ENCODE results near the gene DAP.
"Not testable (repeated sequence)": the region's sequence is repeated elsewhere in the genome, so short reads cannot be mapped to it uniquely, and the experiment has no call there.

Gene DAP

DNA sequence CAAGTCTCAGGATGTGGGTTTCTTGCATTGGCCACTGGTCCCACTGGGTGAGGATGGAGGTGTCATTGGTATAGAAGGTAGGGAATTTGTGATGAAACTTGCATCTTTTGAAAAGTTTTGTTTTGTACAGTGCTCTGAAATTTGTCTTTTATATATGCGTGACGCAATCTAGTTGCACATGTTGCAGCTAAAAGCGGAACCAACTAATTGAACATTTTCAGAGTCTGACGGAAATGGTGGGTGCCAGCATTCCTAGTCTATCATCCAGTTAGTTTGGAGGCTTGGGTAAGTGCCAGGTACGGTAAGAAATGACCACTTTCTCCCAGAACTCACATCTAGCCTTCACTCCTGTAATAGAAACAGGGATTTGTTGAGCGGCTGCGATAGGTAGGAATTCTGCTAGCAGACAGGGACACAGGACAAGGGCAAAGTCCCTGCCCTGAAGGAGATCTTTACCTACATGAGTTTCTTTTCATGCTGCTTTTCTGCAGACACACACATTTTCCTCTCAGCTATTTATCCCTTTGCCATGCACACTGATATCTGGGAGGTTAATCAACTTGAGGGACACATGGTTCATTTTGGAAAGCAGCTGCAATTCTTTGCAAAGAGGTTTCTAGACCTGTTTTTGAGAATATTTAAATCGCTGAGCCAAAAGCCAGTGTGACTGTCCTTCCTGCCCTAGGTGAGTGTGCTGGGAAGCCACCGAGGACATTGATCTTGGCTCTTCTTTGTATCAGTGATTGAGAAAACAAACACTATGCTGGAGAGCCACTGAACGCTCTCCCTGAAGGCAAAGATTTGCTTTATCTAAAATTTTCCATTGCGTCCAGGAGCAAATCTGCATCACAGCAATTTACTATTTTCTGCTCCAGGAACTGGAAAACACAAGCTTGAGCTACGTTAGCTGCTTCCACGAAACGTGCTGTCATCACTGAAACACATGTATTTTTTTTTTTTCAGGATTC is 89.7 kb downstream of the DAP start:
- no peak for DNase-seq (ENCODE audit: low spot score)

DNA sequence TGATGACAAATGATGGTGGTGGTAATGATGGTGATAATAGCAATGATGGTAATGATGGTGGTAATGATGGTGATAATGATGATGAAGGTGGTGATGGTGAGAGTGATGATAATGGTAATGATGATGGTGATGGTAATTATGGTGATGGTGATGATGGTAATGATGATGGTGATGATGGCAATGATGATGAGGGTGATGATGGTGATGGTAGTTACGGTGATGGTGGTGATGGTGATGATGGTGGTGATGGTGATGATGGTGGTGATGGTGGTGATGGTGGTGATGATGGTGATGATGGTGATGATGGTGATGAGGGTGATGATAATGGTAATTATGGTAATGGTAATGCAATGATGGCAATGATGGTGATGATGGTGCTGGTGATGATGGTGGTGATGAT is 91.1 kb downstream of the DAP start:
- DNase-seq (ENCODE audit: low spot score) = no peak

DNA sequence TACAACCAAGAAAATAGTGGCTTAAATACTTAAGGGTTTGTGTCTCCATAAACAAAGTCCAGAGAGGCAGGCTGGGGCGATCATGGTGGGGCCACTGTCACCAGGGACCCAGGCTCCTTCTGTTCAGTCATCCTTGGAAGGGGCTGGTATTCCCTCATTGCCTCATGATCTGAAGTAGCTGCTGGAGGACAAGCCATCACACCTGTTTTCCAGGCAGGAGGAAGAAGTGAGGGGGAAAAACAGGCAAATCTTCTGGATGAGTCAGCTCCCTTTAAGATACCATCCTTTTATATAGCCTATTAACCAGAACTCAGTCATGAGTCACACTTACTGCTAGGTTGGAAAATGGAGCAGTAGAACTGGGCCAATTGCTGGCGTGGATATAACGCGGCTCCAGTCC is 92.3 kb downstream of the DAP start:
- DNase-seq (ENCODE audit: low spot score) = no peak

DNA sequence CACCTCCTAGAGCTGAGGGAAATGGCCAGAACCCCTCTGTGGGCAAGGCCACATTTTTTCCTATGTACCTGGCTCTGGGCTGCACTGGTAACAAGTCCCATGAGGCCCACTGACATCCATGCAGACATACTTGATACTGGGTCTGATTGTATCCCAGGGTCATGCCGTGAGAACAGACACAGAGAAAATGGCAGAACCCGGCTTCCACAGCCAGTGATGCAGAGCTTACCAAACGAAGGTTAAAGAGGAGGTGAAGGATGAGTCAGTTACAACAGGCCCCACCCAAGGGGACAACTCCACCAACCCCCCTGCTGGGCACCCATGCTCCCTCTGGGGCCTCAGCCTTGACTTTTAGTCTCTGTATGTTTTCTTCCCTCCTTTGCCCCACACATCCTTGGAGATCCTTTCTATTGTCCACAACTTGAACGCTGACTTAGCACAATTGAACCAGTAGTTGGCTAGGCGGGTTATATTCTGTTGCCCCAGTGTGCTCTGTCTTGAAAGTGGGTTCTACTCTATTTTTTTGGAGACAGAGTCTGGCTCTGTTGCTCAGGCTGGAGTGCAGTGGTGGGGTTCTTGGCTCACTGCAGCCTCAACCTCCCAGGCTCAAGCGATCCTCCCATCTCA is 93.5 kb downstream of the DAP start:
- no peak for DNase-seq (ENCODE audit: low spot score)

DNA sequence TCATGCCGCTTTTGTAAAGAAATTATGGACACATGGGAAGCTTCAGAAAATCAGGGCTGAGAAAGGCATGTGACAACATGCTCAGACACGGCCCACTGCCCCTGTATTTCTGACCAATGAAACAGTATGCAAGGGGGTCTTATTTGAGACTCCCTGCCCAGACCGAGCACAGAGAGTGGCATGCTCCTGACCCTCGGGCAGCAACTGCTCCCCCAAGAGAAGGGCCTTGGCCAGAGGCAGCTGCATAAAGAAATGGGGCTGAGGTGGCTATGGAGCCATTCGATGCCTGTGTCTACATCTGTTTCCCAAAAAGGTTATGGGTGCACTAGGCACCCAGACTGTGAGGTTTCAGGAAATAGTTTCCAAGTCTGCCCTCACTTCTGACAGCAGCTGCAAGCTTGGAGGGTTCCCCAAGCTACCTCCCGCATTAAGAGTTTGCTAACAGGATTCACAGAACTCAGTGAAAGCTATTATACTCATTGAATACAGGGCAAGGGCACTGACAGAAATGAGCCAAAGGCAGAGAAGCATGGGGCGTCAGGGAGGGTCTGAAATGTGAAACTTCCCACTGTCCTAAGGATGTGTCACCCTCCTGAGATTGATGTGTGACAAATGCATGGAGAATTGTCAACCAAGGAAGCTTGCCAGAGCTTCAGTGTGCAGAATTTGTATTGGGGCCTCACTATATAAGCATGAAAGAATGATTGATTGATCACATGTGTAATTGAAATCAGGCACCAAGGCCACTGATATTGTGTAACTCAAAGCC is 94.3 kb downstream of the DAP start:
- no peak for DNase-seq (ENCODE audit: low spot score)

DNA sequence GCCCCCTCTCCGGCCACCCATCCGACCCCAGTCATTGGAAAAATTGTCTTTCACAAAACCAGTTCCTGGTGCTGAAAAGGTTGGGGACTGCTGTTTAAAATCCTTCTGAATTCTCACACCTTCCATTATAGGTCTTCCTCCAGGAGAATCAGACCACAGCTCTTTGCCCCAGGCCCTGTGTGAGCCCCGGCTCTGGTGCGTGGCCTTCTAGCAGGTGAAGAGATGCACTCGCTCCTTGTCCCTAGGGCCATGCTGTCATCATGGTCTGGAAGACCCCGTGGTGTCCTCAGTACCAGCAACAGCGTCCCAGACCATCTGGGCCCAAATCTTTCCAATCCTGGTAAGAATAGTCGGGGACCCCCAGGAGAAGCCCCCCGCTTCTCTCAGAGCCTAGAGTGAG is 95.2 kb downstream of the DAP start:
- no peak for DNase-seq (ENCODE audit: low spot score)

DNA sequence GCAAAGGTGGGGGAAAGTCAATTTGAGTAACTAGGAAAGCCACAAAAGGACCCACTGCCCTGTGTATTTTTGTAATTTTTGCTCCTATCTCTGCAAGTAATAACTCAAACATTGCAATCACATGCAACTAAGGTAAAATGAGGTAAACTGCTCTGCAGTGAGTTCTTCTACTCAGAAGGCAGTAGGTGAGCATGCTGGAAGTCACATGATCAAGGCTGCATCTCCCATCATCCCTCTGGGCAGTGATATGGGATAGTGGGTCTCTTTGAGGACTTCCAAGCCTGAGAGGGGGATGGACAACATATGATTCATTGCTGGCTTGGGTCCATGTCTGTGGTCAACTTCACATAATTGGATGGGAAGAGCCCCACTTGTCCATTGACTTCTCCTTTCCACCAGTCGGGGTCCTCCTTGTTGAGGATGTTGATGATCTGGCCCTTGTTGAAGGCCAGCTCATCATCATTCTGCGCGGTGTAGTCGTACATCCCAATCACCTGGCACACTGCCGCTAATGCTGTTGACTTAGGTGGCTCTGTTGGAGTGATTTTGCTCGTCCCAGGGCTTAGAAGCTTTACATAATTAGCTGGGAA is 96.8 kb downstream of the DAP start:
- DNase-seq (ENCODE audit: low spot score) = not testable (repeated sequence)

DNA sequence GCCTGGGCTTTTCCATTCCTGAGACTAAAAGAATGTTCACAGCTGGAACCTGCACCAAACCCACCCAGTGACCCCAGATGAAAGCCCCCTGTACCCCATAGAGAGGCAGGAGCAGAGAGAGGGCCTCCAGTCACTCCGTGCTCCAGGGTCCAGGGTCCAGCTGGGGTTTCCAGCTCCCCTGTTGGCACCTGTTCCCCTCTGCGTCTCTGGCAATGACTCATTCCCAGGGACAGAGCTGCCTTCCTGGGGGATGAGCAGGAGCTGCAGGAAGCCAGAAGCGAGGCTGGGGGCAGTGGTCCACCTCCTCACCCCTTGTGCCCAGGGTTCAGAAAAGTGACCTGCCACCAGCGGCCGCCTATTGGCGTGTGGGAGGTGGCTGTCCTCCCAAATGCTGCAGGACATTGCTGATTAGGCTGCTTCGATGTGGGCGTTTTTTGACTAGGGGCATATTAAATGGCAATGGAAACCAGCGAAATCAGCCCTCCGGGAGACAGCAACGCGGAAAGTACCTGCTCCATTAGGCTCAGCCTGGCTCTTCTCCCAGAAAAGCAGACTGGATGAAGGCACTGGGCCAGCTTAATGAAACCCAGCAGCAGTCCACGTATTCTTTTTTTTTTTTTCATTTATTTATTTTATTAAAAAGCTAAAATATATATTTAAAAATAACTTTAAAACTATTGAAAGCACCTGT is 97.4 kb downstream of the DAP start:
- no peak for DNase-seq (ENCODE audit: low spot score)

DNA sequence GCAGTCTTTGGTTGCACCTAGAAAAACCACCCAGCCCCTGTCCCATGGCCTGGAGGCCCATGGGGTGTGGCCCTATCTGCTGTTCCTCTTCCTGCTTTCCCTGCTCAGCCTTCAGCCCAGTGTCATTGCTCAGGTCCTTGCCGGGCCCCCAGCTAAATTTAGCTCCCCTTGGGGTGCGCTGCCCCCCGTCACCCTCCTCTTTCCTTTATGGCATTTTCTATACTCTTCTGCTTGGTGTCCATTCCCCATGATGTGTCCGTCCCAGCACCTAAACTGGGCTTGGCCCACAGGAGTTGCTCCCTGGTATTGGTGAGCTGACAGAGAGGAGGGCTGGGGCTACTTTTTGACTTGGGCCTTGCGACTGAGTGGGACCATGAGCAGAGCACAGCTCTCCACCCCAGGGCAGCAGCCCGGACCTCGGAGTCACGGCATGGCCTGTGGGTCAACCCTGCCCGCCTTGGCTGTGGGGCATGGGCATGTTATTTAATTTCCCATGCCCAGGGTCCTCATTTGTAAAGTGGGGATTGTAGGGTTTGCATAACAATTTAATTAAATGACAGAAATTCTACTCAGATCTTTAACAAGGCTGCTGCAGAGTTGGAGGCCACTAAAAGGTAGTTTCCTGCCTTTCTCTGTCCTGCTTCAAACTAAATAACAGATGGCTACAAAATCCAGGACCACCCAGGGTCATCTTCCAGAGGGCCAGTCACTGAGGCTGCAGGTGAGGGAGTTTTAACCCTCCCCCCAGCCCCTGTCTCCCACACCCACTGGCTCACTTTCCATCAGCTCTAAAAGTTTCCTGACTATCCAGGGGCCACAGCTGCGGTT is 98.2 kb downstream of the DAP start:
- DNase-seq (ENCODE audit: low spot score) = no peak

DNA sequence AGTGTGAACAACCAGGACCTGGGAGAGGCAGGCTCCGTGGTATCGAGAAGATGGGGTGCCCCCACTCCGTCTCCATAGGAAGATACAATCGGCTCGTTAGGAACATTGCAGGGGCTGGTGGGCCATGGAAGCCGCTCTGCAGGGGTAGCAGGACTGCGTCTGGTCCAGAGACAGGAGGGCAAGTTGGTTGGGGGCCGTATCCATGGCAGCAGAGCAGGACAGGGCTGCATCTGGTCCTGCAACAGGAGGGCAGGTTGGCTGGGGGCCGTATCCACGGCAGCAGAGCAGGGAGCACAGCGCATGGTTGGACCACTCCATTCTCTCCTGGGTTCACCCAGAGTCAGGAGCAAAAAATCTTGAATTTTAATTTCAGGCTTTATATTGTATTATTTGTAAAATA is 99.0 kb downstream of the DAP start:
- DNase-seq (ENCODE audit: low spot score) = no peak

DNA sequence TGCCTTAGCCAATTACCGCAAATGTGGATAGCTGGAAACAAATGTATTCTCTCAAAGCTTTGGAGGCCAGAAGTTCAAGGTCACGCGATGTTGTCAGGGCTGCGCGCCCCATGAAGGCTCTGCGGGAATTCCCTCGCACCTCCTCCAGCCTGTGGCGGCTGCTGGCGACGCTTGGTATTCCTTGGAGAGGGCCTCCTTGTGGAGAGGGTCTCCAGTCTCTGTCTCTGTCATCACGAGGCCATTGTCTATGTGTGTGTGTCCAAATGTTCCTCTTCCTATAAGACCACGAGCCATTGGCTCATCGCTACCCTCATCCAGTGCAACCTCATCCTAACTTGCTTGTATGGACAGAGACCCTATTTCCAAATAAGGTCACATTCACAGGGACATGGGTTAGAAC is 99.6 kb downstream of the DAP start:
- DNase-seq (ENCODE audit: low spot score) = no peak

DNA sequence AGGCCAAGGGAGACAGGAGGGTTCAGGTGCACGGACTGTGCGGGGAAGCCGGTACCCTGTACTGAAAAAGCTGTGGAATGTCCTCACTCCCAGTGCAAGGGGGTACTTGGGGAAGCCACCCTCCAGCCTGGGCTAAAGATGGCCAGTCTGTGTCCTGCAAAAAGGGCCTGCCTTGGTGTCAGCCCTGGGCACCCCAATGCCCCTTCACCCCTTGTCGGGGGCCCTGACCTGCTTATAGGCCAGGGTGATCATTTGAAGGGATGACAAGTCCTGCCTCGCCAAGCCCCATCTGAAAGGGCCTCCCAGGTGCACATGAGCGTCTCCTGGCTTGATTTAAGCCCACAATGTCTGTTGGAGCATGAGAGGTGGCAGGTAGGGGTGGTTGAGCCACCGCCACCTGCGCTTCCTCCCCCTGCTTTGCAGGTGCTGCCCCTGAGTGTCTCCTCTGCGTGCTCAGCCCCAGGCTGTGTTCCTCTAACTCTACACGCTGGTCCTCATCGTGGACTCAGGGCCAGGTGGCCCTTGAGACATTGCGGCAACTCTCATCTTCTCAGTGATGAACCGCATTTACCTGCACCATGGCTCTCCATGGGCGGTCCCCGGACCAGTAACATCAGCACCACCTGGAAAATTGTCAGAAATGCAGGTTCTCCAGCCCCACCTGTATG is 100.2 kb downstream of the DAP start:
- DNase-seq (ENCODE audit: low spot score) = no peak

DNA sequence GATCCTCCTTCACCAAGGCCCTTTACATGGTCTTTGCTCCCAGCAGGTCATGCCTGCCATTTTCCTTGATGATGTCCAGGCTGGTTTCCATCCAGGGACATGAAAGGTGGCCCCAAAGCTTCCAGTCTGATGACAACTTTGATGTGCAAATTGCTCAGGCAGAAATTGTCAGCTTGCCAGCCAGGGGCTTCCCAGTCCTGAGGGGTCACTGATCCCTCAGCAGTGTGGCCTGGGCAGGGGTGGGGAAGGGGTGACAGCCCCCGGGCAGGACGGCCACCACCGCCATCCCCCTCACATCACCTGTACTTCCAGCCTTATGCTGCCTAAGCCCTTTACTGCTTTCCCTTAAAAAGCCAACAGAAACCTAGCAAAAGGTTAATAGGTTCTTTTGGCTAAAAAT is 100.9 kb downstream of the DAP start:
- DNase-seq (ENCODE audit: low spot score) = no peak

DNA sequence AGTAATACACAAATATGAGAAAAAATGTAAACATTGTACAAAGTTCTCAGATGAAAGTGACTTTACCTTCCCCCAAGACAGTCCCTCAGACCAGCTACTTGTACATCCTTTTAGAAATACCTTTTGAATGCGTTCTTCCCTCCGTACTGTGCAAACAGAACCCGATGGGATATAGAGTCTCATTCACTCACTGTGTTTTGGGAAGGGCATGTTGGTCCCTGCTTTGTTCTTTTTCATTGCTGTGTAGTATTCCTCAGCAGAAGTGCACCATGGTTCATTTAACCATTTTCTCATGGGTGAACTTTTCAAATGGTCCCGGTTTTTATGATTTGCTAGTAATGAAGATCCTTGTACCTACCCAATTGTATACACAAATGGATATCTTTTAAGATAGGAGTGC is 102.8 kb downstream of the DAP start:
- no peak for DNase-seq (ENCODE audit: low spot score)

DNA sequence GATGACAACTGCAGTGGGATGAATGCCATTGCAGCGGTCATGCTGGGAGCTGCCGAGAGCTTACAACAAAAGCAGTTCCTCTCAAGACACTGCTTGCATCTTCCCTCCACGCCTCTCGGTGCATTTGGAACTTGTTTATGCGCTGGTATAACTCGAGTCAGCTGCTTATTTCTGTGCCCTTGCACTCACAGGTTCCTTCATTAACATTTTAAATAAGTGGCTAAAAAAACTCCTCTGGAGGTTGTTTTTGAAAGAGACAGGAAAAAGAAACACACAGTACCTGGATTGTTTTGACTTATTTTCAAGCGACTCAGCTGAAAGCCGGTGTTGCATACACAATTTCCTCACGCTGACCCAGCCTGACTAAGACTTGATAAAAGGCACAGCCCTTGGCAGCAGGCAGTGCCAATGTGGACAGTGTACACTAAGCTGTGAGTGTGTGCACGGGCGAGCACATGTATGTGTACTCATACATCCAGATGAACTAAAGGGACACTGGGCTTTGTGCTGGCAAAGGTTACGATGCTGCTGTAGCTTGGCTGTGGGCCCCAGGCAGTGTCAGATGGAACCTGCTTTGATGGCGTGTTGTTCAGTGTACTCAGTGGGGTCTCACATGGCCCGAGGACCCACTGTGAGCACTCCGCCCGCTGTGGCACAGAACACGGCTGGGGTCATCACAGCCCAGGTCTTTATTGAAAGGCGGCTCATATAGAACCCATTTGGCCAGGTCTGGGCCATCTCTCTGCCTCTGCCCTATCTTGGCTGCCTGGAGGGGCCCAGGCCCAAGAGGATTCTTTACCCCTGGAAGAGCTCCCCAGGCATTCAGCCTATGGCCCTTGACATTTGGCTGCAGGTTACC is 104.8 kb downstream of the DAP start:
- DNase-seq (ENCODE audit: low spot score) = no peak

DNA sequence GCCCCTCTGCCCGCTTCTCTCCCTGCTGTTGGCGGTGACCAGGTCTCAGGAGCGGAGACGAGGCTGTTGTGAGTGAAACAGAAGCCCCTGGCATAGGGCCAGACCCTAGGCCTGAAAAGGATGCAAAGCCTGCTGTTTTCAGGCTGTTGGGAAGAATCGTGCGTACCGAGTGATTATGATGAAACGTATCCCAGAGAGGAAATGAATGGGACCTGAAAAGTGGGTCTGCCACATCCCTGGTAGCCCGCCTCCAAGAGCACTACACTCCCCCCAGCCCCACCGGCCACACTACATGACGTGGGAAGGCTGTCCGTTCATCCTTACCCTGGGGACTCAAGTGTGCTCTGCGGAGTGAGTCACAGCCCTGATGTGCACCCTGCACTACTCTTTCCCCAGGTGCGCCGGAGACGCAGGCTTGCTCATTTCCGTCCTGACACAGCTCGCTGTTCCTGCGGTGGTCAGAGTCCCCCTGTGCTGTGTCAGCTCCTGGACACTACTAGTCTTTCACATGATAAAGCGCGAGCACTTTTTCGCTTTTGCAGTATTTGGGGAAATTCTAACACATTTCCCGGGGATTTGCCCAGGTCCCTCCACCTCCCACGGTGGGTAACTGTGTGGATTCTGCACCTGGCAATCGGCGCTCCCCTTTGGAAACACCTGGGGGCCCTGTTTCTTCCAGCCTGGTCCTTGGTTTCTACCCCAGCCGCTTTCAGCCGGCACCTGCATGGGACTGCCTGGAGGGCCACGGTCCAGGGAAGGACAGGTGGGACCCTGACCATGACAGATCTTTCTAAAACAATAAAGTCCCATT is 105.7 kb downstream of the DAP start:
- DNase-seq (ENCODE audit: low spot score) = no peak

DNA sequence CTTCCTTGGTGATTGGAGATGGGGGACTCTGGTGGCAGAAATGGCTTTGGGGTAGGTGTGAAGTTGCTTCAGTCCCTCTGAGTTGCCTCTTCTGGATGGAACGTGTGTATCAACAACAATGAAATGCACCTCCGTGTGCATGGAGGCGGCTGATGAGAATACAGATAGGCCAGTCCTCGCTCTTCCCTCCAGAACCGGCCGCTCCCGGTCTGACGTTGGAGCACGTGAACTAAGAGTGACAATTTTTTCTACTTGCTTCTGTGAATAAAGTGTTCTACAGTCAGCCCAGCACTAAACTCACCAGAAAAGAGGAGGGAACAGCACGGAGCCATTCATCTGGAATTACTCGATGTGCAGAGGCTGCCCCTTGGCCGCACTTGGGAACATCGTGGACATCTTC is 106.5 kb downstream of the DAP start:
- DNase-seq (ENCODE audit: low spot score) = no peak

DNA sequence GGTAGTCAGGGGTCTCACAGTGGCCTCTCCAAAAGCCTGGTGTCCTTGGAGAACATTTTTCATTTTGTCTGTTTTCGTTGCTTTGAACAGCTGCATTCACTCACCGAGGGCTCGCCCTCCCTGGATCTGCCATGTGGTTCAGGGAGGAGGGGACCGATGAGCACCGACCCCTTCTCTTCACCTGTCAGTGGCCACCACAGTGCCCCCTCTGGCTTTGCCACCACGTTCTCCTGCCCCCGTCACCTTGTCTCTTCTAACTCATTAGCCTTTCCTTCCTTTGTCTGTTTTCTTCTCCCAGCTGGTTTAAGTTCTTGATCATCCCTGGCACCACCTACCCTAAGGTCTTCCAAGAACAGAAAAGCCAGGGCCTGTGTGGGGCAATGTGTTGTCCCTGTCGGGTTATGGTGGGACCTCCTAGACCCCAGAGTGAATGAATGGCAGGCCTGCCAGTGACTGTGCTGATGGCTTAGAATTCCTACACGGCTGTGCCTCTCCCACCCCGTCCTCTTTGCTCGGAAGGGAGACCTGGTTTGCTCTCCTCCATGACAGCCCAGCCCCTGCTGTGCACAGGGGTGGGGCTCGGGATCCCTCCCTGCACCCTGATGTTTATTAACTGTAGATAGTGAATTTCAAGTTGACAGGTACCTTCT is 107.2 kb downstream of the DAP start:
- no peak for DNase-seq (ENCODE audit: low spot score)

Data from hematopoietic multipotent progenitor cell treated with erythropoietin and hydrocortisone succinate and interleukin-3 and kit ligand, for 15 days (in vitro differentiated cells).